Neural progenitor cell (in vitro differentiated cells): ENCODE measurements around the gene FTSJ3.

ENCODE experiments used
- EZH2 ChIP-seq: fragments of 200-600 bp; sonication (generic); IDR thresholded peaks from 2 replicates; pipeline ENCODE4 v1.6.1; 2017; ENCODE audit warnings: antibody characterized with exemption, mild to moderate bottlenecking, moderate library complexity
- TF ChIP-seq, protein P1 (sequence below): fragments of 200-600 bp; sonication (generic); IDR thresholded peaks from 2 replicates; pipeline ENCODE4 v1.5.1; 2017; ENCODE audit warnings: antibody characterized with exemption, mild to moderate bottlenecking

DNA sequence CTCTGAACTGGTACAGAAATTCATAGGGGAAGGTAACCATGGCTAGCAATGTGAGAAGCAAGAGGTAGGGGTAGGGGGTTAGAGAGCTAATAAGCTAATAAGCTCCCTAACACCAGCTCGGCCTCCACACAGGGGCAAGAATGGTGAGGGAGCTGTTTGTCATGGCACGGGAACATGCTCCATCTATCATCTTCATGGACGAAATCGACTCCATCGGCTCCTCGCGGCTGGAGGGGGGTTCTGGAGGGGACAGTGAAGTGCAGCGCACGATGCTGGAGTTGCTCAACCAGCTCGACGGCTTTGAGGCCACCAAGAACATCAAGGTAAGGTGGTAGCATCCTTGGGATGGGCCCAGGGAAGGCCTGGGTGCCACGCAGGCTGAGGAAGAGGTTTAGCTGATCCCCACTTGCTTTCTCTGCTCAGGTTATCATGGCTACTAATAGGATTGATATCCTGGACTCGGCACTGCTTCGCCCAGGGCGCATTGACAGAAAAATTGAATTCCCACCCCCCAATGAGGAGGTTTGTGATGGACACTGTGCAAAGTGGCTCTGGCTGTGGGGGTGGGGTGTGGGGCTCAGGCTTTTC lies 3.5 kb upstream of the FTSJ3 start:
- TF ChIP-seq, protein P1, sequence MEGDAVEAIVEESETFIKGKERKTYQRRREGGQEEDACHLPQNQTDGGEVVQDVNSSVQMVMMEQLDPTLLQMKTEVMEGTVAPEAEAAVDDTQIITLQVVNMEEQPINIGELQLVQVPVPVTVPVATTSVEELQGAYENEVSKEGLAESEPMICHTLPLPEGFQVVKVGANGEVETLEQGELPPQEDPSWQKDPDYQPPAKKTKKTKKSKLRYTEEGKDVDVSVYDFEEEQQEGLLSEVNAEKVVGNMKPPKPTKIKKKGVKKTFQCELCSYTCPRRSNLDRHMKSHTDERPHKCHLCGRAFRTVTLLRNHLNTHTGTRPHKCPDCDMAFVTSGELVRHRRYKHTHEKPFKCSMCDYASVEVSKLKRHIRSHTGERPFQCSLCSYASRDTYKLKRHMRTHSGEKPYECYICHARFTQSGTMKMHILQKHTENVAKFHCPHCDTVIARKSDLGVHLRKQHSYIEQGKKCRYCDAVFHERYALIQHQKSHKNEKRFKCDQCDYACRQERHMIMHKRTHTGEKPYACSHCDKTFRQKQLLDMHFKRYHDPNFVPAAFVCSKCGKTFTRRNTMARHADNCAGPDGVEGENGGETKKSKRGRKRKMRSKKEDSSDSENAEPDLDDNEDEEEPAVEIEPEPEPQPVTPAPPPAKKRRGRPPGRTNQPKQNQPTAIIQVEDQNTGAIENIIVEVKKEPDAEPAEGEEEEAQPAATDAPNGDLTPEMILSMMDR: no peak
- no peak for TF ChIP-seq EZH2
